Measurements from ENCODE around the gene AHDC1. TPM values are rescaled to one million over a fixed set of nuclear protein-coding genes. Genes with fewer than 3 reads are reported as not detected.

AHDC1 gene
- total RNA-seq, 1 experiment from 2014 or later, result 33.7 TPM

DNA sequence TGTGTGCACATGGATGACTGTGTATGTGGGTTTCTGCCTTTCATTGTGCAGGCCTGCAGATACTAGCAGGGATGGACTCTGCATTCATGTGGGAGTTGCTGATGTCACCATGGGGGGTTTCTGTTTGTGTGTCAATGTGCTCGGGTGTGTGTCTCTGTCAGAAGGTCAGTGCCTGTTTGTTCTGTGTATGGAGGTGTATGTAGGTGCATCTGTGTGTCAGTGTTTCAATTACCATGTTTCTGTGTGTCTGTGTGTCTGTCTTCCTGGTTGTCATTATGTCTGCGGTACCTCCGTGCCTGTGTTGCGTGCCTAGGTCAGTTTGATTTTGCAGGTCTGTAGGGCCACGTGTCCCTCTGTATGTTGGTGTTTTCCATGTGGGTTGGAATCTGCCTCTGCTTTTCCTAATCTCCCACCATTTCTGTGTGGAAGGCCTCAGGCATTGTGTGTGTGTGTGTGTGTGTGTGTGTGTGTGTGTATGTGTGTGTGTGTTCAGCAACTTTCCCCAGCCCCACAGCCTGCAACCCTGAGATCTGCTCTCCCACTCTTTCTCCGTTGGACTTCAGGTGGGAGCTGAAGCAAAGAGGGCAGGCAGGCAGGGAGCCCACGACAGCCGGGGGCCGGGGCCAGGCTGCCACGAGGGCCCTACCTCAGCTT is 77.2 kb downstream of the AHDC1 start:
- ChIA-PET CTCF (no interaction called here), POLR2A (interaction anchor here (0.6 kb wide), 2 partner anchors 217 to 533 kb away, joined by 3 read pairs; partner anchors contain the start of gene TRNP1), RAD21 (ENCODE audit: low non-redundant PET in 1 of 2, low total read pairs in 2 of 2, uncharacterized antibody in 2 of 2, unreplicated experiment in 2 of 2) (interaction anchor here in 1 of 2 experiments (1.0 kb wide), 1 partner anchor 30 kb away, joined by 3 read pairs; no protein-coding TSS in a partner anchor)
- H2AFZ ChIP-seq (ENCODE audit: low read depth, low read length, poor library complexity, severe bottlenecking), result no peak overlapping the region
- H3K4me3 ChIP-seq (replicated peaks in 1 of 2; ENCODE audit: low read depth in 1 of 2, low read length in 2 of 2), result 0 out of 4 replicates have a peak overlapping the region, but pooled peaks of 1 of the 2 experiments have one; percentile 59
- H3K79me2 ChIP-seq (ENCODE audit: insufficient read depth, low read length), result no peaks in the 10 kb centered on the region
- peaks cover 40 to 80% of the 10 kb centered on the region in 2 experiments for H3K4me1 ChIP-seq (ENCODE audit: control insufficient read depth in 1 of 2, insufficient read depth in 2 of 2, low read length in 2 of 2)
- no peak for ATAC-seq
- DNase-seq (ENCODE audit: low read depth, low spot score), result no peak
- TF ChIP-seq, protein P1, sequence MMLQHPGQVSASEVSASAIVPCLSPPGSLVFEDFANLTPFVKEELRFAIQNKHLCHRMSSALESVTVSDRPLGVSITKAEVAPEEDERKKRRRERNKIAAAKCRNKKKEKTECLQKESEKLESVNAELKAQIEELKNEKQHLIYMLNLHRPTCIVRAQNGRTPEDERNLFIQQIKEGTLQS (IDR thresholded peaks at IDR 0.05), result no peak
- no peak for TF ChIP-seq ELF1 (IDR thresholded peaks at IDR 0.05; ENCODE audit: borderline replicate concordance, low read depth)
- no peak for TF ChIP-seq POLR2AphosphoS5 (IDR thresholded peaks at IDR 0.05; ENCODE audit: low read depth, low read length)
- TF ChIP-seq, protein P2, sequence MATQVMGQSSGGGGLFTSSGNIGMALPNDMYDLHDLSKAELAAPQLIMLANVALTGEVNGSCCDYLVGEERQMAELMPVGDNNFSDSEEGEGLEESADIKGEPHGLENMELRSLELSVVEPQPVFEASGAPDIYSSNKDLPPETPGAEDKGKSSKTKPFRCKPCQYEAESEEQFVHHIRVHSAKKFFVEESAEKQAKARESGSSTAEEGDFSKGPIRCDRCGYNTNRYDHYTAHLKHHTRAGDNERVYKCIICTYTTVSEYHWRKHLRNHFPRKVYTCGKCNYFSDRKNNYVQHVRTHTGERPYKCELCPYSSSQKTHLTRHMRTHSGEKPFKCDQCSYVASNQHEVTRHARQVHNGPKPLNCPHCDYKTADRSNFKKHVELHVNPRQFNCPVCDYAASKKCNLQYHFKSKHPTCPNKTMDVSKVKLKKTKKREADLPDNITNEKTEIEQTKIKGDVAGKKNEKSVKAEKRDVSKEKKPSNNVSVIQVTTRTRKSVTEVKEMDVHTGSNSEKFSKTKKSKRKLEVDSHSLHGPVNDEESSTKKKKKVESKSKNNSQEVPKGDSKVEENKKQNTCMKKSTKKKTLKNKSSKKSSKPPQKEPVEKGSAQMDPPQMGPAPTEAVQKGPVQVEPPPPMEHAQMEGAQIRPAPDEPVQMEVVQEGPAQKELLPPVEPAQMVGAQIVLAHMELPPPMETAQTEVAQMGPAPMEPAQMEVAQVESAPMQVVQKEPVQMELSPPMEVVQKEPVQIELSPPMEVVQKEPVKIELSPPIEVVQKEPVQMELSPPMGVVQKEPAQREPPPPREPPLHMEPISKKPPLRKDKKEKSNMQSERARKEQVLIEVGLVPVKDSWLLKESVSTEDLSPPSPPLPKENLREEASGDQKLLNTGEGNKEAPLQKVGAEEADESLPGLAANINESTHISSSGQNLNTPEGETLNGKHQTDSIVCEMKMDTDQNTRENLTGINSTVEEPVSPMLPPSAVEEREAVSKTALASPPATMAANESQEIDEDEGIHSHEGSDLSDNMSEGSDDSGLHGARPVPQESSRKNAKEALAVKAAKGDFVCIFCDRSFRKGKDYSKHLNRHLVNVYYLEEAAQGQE (IDR thresholded peaks at IDR 0.05; ENCODE audit: low read depth), result no peak
- TF ChIP-seq ZFX (IDR thresholded peaks at IDR 0.05), result no peak
- TF ChIP-seq FOSL1 (IDR thresholded peaks at IDR 0.05; ENCODE audit: low read depth), result no peak
- TF ChIP-seq ZNF274 (IDR thresholded peaks at IDR 0.05; ENCODE audit: low read depth, low read length), result no peak
- TF ChIP-seq EGR1 (IDR thresholded peaks at IDR 0.05; ENCODE audit: low read depth), result no peak
- no peak for TF ChIP-seq TCF7L2 (IDR thresholded peaks at IDR 0.05; ENCODE audit: borderline replicate concordance, extremely low read depth, insufficient read depth, insufficient read length)
- TF ChIP-seq YY1 (IDR thresholded peaks at IDR 0.05; ENCODE audit: extremely low read depth, insufficient replicate concordance, low read depth, low read length), result no peak
- no peak for TF ChIP-seq EZH2 (IDR thresholded peaks at IDR 0.05)
- TF ChIP-seq CBX3 (IDR thresholded peaks at IDR 0.05; ENCODE audit: low read depth), result no peak
- TF ChIP-seq, protein P3, sequence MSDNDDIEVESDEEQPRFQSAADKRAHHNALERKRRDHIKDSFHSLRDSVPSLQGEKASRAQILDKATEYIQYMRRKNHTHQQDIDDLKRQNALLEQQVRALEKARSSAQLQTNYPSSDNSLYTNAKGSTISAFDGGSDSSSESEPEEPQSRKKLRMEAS (IDR thresholded peaks at IDR 0.05), result no peak
- TF ChIP-seq CEBPB (IDR thresholded peaks at IDR 0.05; ENCODE audit: low read depth), result no peak
- TF ChIP-seq SRF (IDR thresholded peaks at IDR 0.05; ENCODE audit: low read depth), result no peak
- intact Hi-C loops (cut with micrococcal nuclease), result no loop called here
- peak overlapping the region; percentile 89 for H3K27ac ChIP-seq (ENCODE audit: low read depth, low read length)
- no peaks in the 10 kb centered on the region for H4K20me1 ChIP-seq (ENCODE audit: insufficient read depth)
- peak overlapping the region; percentile 84 for H3K4me2 ChIP-seq (ENCODE audit: low read length)
- no peaks in the 10 kb centered on the region for H3K27me3 ChIP-seq (ENCODE audit: insufficient read depth, low read length)
- BruUV-seq (replicated peaks), result no TSS peak
- H3K36me3 ChIP-seq (ENCODE audit: control insufficient read depth in 1 of 2, insufficient read depth in 2 of 2, low read length in 2 of 2), result no peaks in the 10 kb centered on the region
- peak overlapping the region; percentile 76 for H3K9ac ChIP-seq (ENCODE audit: low read length)
- H3K9me3 ChIP-seq (ENCODE audit: control insufficient read depth in 1 of 2, insufficient read depth in 1 of 2, low read depth in 1 of 2, low read length in 2 of 2), result no peaks in the 10 kb centered on the region
- H3K9me2 ChIP-seq (ENCODE audit: insufficient read depth), result no peaks in the 10 kb centered on the region

Data from HCT116 (cell line).